HG03442 (cell line): ENCODE measurements around the gene MSX2.

Experiments used
- ATAC-seq: cut with Tn5 transposase; IDR thresholded peaks from one replicate; pipeline ENCODE4 v1.9.1; 2021; ENCODE audit warnings: mild to moderate bottlenecking, moderate library complexity; ENCODE audit not compliant: unreplicated experiment

MSX2 gene

GRCh38 chr5:174724484-174725260 lies at the start of gene MSX2:
Gene MSX2, plus strand, starts transcription at chr5:174724582. Its CDS starts 78 bp downstream, at chr5:174724660.
- ATAC-seq = no peak

GRCh38 chr5:174675110-174675509 lies 49.3 kb upstream of the MSX2 start:
- no peak for ATAC-seq

DNA sequence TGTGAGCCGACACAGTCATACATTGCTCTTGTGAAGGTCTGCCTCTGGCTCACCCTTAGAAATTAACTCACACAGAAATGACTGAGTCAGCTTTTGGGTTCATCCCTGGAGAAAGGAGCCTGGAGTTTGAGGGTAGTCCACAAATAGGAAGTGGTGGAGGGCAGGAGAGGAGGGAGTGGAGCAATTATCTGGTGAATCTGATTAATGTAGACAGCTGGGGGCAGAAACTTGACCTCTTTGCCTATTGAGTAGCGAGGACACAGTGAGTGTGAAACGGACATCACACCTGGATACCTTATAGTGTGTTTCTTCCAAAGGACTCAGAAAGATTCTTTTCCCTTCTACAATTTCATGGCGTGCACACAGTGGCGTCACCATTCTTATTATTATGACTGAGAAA lies 48.5 kb upstream of the MSX2 start:
- ATAC-seq = no peak

- ATAC-seq = no peak
These were observed 46.3 kb upstream of the MSX2 start for GRCh38 chr5:174678107-174678506.

- no peak for ATAC-seq
These were observed 43.3 kb upstream of the MSX2 start for GRCh38 chr5:174680901-174681565.

DNA sequence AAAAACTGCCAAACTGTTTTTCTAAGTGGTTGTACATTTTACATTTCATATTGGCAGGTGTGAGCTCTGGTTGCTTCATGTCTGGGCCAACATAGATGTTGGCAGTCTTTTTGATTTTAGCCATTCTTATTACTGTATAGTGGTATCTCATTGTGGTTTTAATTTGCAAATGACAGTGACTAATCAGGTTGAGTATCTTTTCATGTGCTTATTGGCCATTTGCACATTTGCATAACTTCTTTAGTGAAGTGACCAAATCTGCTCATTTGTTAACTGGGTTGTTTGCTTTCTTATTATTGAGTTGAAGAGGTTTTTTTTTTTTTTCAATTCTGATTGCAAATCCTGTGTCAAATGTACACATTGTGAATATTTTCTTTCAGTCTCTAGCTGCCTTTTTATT lies 36.9 kb upstream of the MSX2 start:
- no peak for ATAC-seq

DNA sequence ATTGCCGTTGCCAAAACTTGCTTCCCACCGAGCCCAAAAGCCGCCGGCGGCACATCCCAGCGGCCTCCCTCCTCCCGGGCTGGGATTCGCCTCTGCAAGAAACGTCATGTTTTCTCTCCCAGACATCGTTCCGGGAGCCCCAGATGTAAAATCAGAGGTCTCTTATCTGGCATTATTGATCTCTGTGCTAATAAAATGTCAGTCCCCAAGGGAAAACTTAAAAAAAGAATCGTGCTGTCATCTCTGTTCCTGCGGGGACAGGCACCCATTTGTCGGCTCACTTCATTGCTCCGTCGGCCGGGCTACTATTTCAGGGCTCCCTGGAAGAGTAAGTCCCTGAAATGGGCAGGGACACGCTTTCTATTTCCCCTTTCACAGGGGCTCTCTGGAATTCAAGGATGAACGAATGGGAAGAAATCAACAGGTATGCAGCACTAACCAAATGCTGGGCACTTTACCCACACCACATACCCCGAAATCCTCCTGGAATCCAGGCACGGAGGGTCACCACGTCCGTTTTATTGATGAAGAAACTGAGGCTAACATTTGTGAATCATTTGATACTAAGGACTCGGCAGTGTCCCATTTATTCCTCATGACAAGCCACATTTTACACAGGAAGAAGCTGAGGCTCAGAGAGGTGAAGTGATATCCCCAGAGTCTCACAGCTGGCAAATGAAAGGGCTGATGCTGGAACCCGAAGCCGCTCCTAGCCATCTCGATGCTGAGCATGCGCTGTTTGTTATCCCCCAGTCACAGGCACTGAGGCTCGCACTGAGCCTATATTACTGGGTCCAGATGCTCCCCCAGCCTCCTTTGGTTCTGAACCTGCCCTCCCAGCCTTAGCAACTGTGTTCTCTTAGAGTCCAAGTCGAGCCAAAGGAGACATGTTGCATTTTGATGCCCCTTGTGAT lies 35.7 kb upstream of the MSX2 start:
- no peak for ATAC-seq

- ATAC-seq = no peak
These were observed 34.1 kb upstream of the MSX2 start for GRCh38 chr5:174690271-174690670.

GRCh38 chr5:174692381-174692780 lies 32.0 kb upstream of the MSX2 start:
- ATAC-seq = no peak

- no peak for ATAC-seq
These were observed 31.4 kb upstream of the MSX2 start for GRCh38 chr5:174692982-174693422.

- ATAC-seq = no peak
These were observed 30.5 kb upstream of the MSX2 start for GRCh38 chr5:174693697-174694385.

DNA sequence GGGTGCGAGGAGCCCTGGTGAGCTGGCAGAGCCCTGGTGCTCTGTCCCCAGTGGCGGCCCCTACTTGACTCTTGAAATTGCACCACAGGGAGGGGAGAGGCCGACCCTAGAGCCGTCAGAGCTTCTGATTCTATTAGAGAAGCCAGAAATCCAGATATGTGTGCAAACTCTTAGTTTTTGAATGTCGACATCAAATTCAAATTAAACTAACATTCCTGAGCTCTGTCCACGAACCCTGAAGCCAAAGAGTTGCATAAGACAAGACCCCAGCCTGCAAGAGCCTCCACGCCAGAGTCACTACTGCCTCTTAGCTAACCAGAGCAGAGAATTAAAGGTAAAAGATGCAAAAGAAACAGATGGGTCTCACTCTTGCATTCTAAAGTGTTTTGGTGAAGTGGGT lies 29.8 kb upstream of the MSX2 start:
- ATAC-seq = no peak

GRCh38 chr5:174698156-174698555 lies 26.2 kb upstream of the MSX2 start:
- ATAC-seq = no peak

- ATAC-seq = no peak
These were observed 25.3 kb upstream of the MSX2 start for GRCh38 chr5:174699131-174699530.

DNA sequence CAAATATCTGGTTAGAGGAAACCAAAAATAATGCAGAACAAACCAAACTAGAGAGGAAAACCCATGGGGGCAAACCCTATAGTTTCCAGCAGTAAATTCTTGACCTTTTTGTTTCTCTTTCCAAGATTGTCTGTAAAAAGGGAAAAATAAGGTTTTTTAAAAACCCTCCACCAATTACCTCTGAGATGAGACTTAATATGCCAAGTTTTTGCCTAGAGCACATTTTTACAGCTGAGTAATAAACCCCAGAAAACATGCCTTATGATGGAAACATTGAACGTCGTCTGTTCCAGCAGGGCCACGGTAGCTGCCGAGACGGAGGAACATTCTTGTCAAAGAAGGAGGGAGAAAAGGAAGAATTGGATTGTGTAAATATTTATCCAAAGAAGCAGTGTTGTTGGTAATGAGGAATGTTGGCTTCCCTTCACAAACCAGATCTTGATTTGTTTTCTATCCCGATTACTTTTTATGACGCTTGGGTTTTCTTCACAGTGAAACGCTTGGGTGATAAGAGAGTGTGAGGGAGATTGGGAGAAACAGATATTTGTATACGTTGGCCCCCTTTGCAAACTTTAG lies 17.3 kb upstream of the MSX2 start:
- ATAC-seq = no peak

DNA sequence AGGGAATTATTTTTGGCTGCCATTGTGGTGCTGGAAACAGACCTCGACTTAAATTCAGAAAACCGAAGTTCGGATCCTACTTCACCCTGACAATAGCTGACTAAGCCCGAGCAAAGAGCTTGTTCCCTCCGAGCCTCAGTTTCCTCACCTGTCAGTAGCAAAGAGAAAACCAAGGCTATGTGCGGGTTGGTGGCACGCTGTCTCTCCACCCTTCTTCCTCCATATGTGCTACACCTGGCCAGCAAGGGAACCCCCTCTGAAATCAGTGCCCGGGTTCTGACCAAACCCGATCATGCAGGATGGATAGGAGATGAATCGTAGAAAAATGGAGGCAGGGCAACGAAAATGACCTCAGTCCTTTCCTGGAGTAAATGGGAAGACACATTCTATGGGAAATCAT lies 16.7 kb upstream of the MSX2 start:
- no peak for ATAC-seq

GRCh38 chr5:174708476-174709207 lies 15.7 kb upstream of the MSX2 start:
- no peak for ATAC-seq

- ATAC-seq = no peak
These were observed 9.6 kb upstream of the MSX2 start for GRCh38 chr5:174714751-174715150.

GRCh38 chr5:174715804-174716203 lies 8.6 kb upstream of the MSX2 start:
- no peak for ATAC-seq
